ENCODE data around the gene STX4. TPM values are rescaled to one million over a fixed set of nuclear protein-coding genes. Genes with fewer than 3 reads are reported as not detected.
A peak's percentile ranks its signal among the peaks of the same experiment; 100 is the strongest.

STX4 gene
- total RNA-seq, 1 donor from 2014 or later, result 48.0 TPM

DNA sequence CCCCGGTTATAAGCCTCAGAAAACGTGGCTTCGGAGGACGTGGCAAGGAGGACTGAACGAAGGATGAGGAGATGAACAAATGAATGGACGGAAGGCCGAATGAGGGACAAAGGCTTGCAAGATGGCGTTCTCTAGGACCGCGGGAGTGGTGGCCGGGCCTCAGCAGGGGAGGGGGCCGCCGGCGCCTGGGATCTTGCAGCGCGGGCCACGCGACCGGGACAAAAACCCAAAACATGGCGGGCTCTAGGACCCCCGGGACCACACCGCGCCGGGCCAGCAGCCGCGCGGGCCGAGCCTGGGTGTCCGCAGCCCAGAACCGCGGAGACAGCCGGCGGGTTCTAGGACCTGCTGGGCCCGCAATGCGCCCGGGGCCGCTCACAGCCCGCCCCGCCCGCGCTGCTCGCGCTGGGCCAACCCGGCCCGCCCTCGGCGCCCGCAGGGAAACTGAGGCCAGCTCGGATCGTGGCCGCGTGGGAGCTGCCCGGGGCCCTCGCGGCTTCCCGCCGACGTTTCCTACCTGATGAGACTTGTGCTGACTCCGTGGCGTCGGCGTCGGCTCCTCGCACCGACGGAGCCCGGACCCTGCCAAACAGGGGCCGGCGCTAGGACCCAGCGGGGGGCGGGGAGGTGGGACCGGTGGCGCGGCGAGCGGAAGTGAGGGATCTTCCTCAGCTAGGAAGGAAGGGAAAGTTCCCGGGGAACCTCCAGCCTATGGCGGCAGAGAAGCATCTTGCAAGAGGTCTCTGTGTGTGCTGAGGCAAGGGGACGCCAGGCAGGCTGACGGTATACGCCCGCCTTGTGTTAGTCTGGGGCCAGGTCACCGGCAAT lies 40.0 kb downstream of the STX4 start:
- Mint-ChIP-seq H3K9me3 (ENCODE audit: low read depth) (no peaks in the 10 kb centered on the region), H3K36me3 (ENCODE audit: low read depth) (peaks cover 5% of the 10 kb centered on the region), H3K27me3 (ENCODE audit: low read depth) (no peaks in the 10 kb centered on the region), H3K4me3 (ENCODE audit: unreplicated experiment) (peak overlapping the region; percentile 99), H3K4me1 (ENCODE audit: low read depth) (peaks cover 28% of the 10 kb centered on the region), H3K27ac (ENCODE audit: unreplicated experiment) (peak overlapping the region; percentile 98)
- TF ChIP-seq, protein P1, sequence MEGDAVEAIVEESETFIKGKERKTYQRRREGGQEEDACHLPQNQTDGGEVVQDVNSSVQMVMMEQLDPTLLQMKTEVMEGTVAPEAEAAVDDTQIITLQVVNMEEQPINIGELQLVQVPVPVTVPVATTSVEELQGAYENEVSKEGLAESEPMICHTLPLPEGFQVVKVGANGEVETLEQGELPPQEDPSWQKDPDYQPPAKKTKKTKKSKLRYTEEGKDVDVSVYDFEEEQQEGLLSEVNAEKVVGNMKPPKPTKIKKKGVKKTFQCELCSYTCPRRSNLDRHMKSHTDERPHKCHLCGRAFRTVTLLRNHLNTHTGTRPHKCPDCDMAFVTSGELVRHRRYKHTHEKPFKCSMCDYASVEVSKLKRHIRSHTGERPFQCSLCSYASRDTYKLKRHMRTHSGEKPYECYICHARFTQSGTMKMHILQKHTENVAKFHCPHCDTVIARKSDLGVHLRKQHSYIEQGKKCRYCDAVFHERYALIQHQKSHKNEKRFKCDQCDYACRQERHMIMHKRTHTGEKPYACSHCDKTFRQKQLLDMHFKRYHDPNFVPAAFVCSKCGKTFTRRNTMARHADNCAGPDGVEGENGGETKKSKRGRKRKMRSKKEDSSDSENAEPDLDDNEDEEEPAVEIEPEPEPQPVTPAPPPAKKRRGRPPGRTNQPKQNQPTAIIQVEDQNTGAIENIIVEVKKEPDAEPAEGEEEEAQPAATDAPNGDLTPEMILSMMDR (IDR thresholded peaks at IDR 0.05), result no peak
- DNase-seq (ENCODE audit: low spot score), result peak; percentile 95

DNA sequence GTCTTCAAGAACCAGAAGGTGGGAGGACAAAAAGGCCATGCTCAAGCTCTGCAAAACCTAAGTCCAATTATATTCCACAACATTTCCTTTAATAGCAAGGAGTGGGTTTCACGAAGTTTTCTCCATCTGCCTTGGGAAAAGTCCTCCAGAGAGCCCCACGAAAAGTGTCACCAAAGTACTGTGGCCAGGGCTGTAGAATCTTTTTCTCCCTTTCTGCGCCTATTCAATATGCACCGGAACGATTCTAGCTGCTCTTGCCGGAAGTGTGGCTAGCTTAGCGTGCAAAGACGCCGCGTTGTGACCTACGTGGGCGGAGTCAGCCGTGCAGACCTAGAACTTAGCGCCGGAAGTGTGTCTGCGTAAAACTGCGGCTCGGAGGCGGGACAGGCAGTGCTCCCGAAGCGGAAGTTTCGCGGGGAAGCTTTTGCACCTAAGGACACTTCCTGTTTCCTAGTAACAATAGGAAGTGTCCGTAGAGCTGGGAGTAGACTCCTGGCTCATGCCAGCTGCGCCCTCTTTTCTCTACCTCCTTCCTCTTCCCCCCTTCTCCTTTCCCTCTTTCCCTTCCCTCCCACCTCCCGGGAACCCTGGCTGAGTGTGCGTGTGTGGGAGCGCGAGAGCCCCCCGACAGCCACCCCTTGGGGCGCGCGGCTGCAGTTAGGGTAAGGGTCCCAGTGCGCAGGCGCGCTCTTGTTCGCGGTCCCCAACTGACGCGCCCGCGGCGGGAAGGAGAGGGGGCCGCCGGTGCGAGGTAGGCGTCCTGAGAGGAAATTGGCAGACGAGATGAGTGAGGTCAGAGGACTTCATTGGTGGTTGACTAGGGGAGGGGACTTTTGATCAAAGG lies 40.8 kb downstream of the STX4 start, which contains the start of the genes ZNF646 and ZNF668:
TSS of gene ZNF646 (plus strand) at position 453 of the 844 bp plus-strand sequence. CDS start 1,903 bp downstream, outside the sequence.
TSS of gene ZNF668 (minus strand) at position 271 of the 844 bp plus-strand sequence. CDS start 9,781 bp downstream, outside the sequence.
- Mint-ChIP-seq H3K4me1 (ENCODE audit: low read depth) (peaks cover 28% of the 10 kb centered on the region), H3K27ac (ENCODE audit: unreplicated experiment) (peak within 1 kb of the TSS; percentile 98), H3K36me3 (ENCODE audit: low read depth) (peaks cover 11% of the 10 kb centered on the region), H3K9me3 (ENCODE audit: low read depth) (no peaks in the 10 kb centered on the region), H3K27me3 (ENCODE audit: low read depth) (no peaks in the 10 kb centered on the region), H3K4me3 (ENCODE audit: unreplicated experiment) (peak within 1 kb of the TSS; percentile 99)
- TF ChIP-seq, protein P1 (IDR thresholded peaks at IDR 0.05), result peak; percentile 9
- peak; percentile 99 for DNase-seq (ENCODE audit: low spot score)

DNA sequence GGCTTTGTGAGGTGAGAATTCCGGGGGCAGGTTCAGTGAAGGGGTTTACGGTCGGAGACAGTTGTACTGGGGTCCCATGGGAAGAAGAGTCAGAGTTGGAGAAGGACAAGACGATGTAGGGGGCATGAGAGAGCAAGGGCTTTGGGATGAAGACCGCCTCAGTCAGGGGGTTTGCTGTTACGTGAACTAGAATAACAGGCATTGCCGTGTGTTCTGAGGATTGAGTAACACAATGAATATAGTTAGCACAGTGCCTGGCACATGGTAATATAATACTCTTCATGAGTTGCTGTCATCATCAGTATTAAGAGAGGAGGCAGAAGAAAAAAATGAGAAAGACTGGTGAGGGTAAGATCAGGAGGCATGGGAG lies 41.4 kb downstream of the STX4 start:
- H3K4me3 Mint-ChIP-seq (ENCODE audit: unreplicated experiment), result peak overlapping the region; percentile 99
- TF ChIP-seq, protein P1 (IDR thresholded peaks at IDR 0.05), result no peak
- peak overlapping the region; percentile 97 for H3K27ac Mint-ChIP-seq (ENCODE audit: unreplicated experiment)

DNA sequence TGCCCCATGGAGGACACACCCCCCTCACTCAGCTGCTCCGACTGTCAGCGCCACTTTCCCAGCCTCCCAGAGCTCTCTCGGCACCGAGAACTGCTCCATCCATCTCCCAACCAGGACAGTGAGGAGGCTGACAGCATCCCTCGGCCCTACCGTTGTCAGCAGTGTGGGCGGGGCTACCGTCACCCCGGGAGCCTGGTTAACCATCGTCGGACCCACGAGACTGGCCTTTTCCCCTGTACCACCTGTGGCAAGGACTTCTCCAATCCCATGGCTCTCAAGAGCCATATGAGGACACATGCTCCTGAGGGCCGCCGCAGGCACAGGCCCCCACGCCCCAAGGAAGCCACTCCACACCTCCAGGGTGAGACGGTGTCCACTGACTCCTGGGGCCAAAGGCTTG lies 43.0 kb downstream of the STX4 start:
- no peak overlapping the region for H3K27ac Mint-ChIP-seq (ENCODE audit: unreplicated experiment)
- no peak overlapping the region for H3K4me3 Mint-ChIP-seq (ENCODE audit: unreplicated experiment)
- peaks cover 31% of the 10 kb centered on the region for H3K4me1 Mint-ChIP-seq (ENCODE audit: low read depth)
- H3K9me3 Mint-ChIP-seq (ENCODE audit: low read depth), result no peaks in the 10 kb centered on the region
- no peaks in the 10 kb centered on the region for H3K27me3 Mint-ChIP-seq (ENCODE audit: low read depth)
- TF ChIP-seq, protein P1 (IDR thresholded peaks at IDR 0.05), result no peak
- H3K36me3 Mint-ChIP-seq (ENCODE audit: low read depth), result peaks cover 14% of the 10 kb centered on the region
- no peak for DNase-seq (ENCODE audit: low spot score)

More for the DNA sequence above, 41.4 kb downstream of the STX4 start:
- H3K4me1 Mint-ChIP-seq (ENCODE audit: low read depth), result peaks cover 28% of the 10 kb centered on the region
- peaks cover 13% of the 10 kb centered on the region for H3K36me3 Mint-ChIP-seq (ENCODE audit: low read depth)
- DNase-seq (ENCODE audit: low spot score), result no peak
- H3K27me3 Mint-ChIP-seq (ENCODE audit: low read depth), result no peaks in the 10 kb centered on the region
- no peaks in the 10 kb centered on the region for H3K9me3 Mint-ChIP-seq (ENCODE audit: low read depth)

DNA sequence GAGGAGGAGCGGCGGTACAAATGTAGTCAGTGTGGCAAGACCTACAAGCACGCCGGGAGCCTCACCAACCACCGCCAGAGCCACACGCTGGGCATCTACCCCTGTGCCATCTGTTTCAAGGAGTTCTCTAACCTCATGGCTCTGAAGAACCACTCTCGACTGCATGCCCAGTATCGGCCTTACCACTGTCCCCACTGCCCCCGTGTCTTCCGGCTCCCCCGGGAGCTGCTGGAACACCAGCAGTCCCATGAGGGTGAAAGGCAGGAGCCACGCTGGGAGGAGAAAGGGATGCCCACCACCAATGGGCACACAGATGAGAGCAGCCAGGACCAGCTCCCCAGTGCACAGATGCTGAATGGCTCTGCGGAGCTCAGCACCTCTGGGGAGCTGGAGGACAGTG lies 43.7 kb downstream of the STX4 start:
- H3K36me3 Mint-ChIP-seq (ENCODE audit: low read depth), result peaks cover 14% of the 10 kb centered on the region
- no peak overlapping the region for H3K4me3 Mint-ChIP-seq (ENCODE audit: unreplicated experiment)
- no peaks in the 10 kb centered on the region for H3K9me3 Mint-ChIP-seq (ENCODE audit: low read depth)
- no peaks in the 10 kb centered on the region for H3K27me3 Mint-ChIP-seq (ENCODE audit: low read depth)
- H3K4me1 Mint-ChIP-seq (ENCODE audit: low read depth), result peaks cover 26% of the 10 kb centered on the region
- TF ChIP-seq, protein P1 (IDR thresholded peaks at IDR 0.05), result no peak
- no peak overlapping the region for H3K27ac Mint-ChIP-seq (ENCODE audit: unreplicated experiment)
- DNase-seq (ENCODE audit: low spot score), result no peak
